TTC549 (cell line): ENCODE results near the gene MALRD1.
"Not testable (repeated sequence)": the region's sequence is repeated elsewhere in the genome, so short reads cannot be mapped to it uniquely, and the experiment has no call there.

Source experiments
- FAIRE-seq: peaks from 2 replicates; lab custom pipeline; 2012; peaks lifted over from hg19 to GRCh38; lab: Jason Lieb, UNC

The MALRD1 gene

GRCh38 chr10:19719284-19719683 lies 670.7 kb downstream of the MALRD1 start:
- FAIRE-seq: no peak

DNA sequence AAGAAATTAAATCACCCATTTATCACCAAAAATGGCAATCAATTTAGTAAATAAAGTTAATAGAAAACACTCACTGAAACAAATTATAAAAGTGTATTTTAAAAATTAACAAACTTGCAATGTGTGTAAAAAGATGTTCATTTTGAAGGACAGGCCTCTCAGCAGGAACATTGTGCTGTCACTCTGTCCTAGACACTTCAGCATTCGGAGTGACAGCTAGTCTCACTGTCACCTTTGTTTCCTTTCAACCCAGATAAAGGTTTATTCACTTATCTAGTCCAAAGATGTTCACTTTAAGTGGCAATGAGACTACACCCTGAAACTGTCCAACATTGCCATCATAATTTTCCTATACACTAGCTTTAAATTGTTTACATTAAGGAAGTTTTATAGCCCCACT lies 675.7 kb downstream of the MALRD1 start:
- FAIRE-seq: no peak

- FAIRE-seq: no peak
Measured at GRCh38 chr10:19728376-19728775, 679.8 kb downstream of the MALRD1 start.

GRCh38 chr10:19728964-19729363 lies 680.4 kb downstream of the MALRD1 start:
- no peak for FAIRE-seq

- FAIRE-seq: no peak
Measured at GRCh38 chr10:19730167-19730906, 681.7 kb downstream of the MALRD1 start.

- no peak for FAIRE-seq
Measured at GRCh38 chr10:19730907-19731217, 682.3 kb downstream of the MALRD1 start.

- FAIRE-seq: no peak
Measured at GRCh38 chr10:19731560-19731959, 683.0 kb downstream of the MALRD1 start.

GRCh38 chr10:19738440-19738839 lies 689.8 kb downstream of the MALRD1 start:
- no peak for FAIRE-seq

GRCh38 chr10:19739232-19739631 lies 690.6 kb downstream of the MALRD1 start:
- FAIRE-seq: not testable (repeated sequence)

- FAIRE-seq: not testable (repeated sequence)
Measured at GRCh38 chr10:19742144-19742543, 693.5 kb downstream of the MALRD1 start.

DNA sequence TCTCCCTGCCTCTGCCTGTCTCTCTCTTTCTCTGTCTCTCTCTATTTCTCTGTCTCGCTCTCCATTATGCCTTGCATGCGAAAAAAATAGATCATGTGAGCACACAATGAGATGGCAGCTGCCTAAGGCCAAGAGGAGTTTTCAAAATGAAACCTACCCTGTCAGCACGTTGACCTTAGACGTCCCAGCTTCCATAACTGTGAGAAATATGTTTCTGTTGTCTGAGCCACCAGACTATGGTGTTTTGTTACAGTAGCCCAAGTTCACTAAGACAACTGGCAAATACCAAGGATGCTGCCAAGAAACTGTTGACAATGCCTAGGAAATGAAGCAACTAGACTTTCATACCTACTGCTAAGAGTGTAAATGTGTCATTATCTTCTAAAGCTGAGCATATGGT lies 697.1 kb downstream of the MALRD1 start:
- FAIRE-seq: no peak

- FAIRE-seq: no peak
Measured at GRCh38 chr10:19749185-19749729, 700.7 kb downstream of the MALRD1 start.

DNA sequence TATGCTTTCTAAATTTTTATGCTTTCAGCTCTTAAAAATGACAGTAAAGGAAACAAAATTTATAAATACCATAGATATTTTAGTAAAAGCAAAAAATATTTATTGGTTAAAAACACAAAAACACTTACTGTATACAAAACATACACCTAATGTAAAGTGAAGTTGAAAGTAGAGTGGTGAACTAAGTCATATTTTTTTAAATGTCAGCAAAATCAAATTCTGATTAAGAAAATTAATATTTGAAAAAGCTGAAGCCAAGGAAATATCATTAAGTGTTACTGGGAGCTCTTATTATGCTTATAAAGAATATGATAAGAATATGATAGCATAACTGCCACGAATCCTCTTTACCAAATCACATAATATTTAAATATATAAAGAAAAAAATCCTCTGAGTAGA lies 702.4 kb downstream of the MALRD1 start:
- no peak for FAIRE-seq

GRCh38 chr10:19756919-19757318 lies 708.3 kb downstream of the MALRD1 start:
- FAIRE-seq: no peak

GRCh38 chr10:19762026-19762425 lies 713.4 kb downstream of the MALRD1 start:
- no peak for FAIRE-seq

DNA sequence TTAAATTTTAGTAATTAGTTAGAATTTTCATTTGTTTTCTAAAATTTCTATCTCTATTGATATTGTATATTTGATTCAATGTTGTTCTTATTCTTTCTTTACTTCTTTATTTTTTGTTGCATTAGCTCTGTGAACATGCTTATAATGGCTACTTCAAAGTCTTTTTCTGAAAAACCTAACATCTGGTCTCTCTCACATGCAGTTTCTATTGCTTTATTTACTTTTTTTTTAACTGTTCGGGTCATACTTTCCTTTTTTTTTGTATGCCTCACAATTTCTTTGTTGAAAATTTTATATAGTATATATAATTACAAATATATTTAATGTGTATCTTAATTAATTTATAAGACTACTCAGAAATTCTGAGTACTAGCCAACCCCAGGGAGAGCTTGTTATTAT lies 715.5 kb downstream of the MALRD1 start:
- no peak for FAIRE-seq

GRCh38 chr10:19767876-19768275 lies 719.3 kb downstream of the MALRD1 start:
- FAIRE-seq: no peak

GRCh38 chr10:19769826-19770225 lies 721.2 kb downstream of the MALRD1 start:
- not testable (repeated sequence) for FAIRE-seq

- no peak for FAIRE-seq
Measured at GRCh38 chr10:19772972-19773371, 724.4 kb downstream of the MALRD1 start.

GRCh38 chr10:19775296-19775695 lies 726.7 kb downstream of the MALRD1 start:
- no peak for FAIRE-seq

- no peak for FAIRE-seq
Measured at GRCh38 chr10:19777806-19778205, 729.2 kb downstream of the MALRD1 start.

DNA sequence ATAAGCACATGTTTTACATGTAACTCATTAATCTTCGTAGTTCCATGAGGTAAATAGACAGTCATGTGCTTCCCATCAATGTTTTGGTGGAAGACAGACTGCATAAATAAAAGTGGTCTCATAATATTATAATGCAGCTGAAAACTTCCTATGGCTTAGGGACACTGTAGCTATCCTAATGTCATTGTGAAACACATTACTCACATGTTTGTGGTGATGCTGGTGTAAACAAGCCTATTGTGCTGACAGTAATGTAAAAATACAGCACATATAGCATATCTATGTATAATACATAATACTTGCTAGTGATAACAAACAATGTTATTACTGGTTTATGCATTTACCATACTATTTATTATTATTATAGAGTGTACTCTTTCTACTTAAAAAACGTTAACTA lies 730.4 kb downstream of the MALRD1 start:
- no peak for FAIRE-seq

DNA sequence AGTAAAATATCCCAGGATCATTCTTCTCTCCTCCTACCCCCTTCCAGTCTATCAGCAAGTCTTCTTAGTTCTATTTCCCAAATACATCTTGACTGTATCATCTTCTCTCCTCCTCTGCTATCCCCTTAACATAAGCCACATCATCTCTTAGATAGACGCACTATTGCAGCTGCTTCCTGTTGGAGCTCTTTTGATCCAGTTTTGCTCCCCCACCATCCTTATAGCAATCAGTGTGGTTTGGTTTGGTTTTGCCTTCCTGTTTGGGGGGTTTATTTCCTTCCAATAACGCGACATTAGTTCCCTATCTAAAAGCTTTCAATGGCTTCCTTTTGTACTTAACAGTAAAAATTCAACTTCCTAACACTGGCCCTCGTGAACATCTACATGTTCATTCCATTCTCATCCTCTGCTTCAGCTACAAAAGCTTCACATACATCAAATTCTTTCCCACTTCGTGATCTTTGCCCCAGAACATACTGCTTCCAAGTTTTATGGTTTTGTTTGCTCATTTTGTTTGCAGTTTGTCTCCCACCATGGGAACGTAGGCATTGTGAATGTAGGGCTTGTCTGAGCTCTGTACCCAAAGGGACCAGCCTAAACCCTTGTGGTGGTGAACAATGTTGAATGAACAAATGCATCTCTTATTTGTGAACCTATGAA lies 734.0 kb downstream of the MALRD1 start:
- no peak for FAIRE-seq

- no peak for FAIRE-seq
Measured at GRCh38 chr10:19783721-19784120, 735.1 kb downstream of the MALRD1 start.
